GM18502 (cell line): Measurements from ENCODE around the gene FKBP2.

ENCODE experiments used
- ATAC-seq: cut with Tn5 transposase; IDR thresholded peaks from one replicate; pipeline ENCODE4 v1.9.1; 2021; ENCODE audit warnings: mild to moderate bottlenecking; ENCODE audit not compliant: unreplicated experiment, poor library complexity

Gene FKBP2

GRCh38 chr11:64218628-64219353 is 22.1 kb upstream of the FKBP2 start:
- no peak for ATAC-seq

GRCh38 chr11:64219354-64219684 is 21.6 kb upstream of the FKBP2 start:
- no peak for ATAC-seq

- ATAC-seq: no peak
These were observed 21.1 kb upstream of the FKBP2 start for GRCh38 chr11:64219755-64220154.

GRCh38 chr11:64220271-64220670 is 20.6 kb upstream of the FKBP2 start:
- ATAC-seq: no peak

- ATAC-seq: no peak
These were observed 20.1 kb upstream of the FKBP2 start for GRCh38 chr11:64220798-64221197.

GRCh38 chr11:64222651-64223000 is 18.3 kb upstream of the FKBP2 start:
- no peak for ATAC-seq

- ATAC-seq: no peak
These were observed 17.8 kb upstream of the FKBP2 start for GRCh38 chr11:64223001-64223651.

GRCh38 chr11:64224151-64224890 is 16.6 kb upstream of the FKBP2 start:
- no peak for ATAC-seq

- no peak for ATAC-seq
These were observed 15.8 kb upstream of the FKBP2 start for GRCh38 chr11:64224891-64225607.

GRCh38 chr11:64225608-64226506 is 15.0 kb upstream of the FKBP2 start, which contains the start of the genes NUDT22 and TRPT1:
NUDT22 (plus strand) TSS chr11:64226274; CDS start chr11:64226653, 379 bp downstream.
TRPT1 (minus strand) TSS chr11:64226186; CDS start chr11:64225860, 326 bp downstream.
- ATAC-seq: peak; percentile 49

GRCh38 chr11:64226507-64227051 is 14.3 kb upstream of the FKBP2 start:
- peak; percentile 21 for ATAC-seq

- no peak for ATAC-seq
These were observed 13.4 kb upstream of the FKBP2 start for GRCh38 chr11:64227405-64227956.

GRCh38 chr11:64229090-64229743 is 11.7 kb upstream of the FKBP2 start:
- no peak for ATAC-seq

- no peak for ATAC-seq
These were observed 11.1 kb upstream of the FKBP2 start for GRCh38 chr11:64229744-64230170.

GRCh38 chr11:64230171-64230984 is 10.5 kb upstream of the FKBP2 start, which contains the start of gene DNAJC4:
DNAJC4 (plus strand) TSS chr11:64230548; CDS start chr11:64230855, 307 bp downstream.
- peak; percentile 47 for ATAC-seq

GRCh38 chr11:64230985-64231365 is 9.9 kb upstream of the FKBP2 start:
- no peak for ATAC-seq

GRCh38 chr11:64231546-64231945 is 9.3 kb upstream of the FKBP2 start:
- no peak for ATAC-seq
